Measurements from ENCODE around the gene KIF13A.
"Not testable (repeated sequence)": the region's sequence is repeated elsewhere in the genome, so short reads cannot be mapped to it uniquely, and the experiment has no call there.

KIF13A gene

DNA sequence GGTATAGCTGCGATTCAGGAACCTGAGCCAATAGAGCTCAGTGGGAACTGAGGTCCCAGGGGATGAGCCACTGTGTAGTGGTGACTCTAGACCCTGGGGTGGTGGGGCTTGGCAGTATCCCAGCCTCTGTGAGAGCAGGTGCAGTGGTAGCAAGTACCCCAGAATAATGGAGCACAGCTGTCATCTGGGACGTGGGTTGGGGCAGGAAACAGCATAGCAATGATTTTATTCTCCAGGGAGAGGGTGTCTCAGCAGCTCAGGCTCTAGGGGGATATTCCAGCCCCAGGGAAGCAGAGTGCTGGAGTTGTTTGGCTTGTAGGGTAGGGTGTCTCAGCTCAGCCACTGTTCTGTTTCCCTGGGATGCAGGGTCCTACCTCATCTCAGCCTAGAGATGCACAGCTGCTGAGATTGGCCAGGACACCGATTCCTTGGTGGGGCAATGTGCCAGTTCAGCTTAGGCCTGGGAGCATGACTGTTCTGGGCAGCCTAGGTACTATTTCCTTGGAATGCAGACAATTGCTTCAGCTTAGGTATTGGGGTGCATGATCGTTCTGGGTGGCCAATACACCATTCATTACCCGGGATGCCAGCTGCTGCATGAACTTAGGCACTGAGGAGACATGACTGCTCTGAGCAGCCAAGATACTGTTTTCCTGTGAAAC, 246.7 kb downstream of the KIF13A start:
- FAIRE-seq, result no peak
- DNase-seq (ENCODE audit: insufficient read length, low spot score), result no peak

DNA sequence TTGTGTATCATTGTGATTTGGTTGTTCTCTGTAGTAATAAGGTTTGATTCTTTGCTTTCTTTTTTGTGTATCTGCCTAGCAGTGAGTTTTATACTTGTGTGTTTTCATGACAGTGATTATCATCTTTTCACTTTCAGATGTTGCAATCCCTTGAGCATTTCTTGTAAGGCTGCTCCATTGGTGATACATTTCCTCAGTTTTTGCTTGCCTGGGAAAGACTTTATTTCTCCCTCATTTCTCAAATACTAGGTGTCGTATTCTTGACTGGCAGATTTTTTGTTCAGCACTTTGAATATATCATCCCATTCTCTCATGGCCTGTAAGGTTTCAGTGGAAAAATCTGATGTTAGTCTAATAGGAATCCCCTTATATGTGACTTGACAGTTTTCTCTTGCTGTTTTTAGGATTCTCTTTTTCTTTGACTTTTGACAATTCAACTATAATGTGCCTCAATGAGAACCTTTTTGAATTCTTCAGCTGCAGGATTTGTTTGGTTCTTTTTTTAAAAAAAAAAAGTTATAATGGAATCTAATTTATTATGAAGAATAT, 249.7 kb downstream of the KIF13A start:
- FAIRE-seq, result no peak

DNA sequence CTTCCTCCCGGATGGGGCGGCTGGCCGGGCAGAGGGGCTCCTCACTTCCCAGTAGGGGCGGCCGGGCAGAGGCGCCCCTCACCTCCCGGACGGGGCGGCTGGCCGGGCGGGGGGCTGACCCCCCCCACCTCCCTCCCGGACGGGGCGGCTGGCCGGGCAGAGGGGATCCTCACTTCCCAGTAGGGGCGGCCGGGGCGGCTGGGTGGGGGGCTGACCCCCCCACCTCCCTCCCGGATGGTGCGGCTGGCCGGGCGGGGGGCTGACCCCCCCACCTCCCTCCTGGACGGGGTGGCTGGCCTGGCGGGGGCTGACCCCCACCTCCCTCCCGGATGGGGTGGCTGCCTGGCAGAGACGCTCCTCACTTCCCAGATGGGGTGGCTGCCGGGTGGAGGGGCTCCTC, 252.1 kb downstream of the KIF13A start:
- not testable (repeated sequence) for DNase-seq (ENCODE audit: insufficient read length, low spot score); FAIRE-seq

More for the DNA sequence above, 249.7 kb downstream of the KIF13A start:
- DNase-seq (ENCODE audit: insufficient read length, low spot score), result no peak

DNA sequence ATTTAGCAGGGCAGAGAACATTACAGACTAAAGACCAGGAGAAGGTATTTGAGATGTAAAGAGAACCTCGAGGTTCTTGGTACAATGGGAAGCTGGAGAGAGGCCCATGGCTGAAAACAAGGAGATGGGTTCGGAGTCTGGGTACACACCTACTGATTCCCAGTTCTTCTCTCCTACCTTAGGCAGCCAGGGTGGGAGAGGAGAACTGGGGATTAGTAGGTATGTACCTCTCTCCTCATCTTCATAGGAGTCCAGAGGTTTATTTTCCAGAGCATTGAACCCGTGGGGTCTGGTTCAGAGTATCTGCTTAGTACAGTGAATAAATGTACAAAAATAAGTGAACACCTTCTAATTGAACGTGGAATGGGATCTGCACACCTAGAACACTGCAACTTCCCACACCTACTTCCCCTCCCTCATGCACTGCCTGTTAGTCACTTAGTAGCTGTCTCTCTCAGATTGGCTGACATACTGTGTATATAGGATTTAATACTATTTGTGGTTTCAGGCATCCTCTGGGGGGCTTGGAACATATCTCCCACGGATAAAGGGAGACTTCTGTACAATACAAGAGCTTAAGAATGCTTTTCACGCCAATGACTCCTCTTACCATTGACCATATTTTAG, 257.2 kb downstream of the KIF13A start:
- FAIRE-seq, result no peak

DNA sequence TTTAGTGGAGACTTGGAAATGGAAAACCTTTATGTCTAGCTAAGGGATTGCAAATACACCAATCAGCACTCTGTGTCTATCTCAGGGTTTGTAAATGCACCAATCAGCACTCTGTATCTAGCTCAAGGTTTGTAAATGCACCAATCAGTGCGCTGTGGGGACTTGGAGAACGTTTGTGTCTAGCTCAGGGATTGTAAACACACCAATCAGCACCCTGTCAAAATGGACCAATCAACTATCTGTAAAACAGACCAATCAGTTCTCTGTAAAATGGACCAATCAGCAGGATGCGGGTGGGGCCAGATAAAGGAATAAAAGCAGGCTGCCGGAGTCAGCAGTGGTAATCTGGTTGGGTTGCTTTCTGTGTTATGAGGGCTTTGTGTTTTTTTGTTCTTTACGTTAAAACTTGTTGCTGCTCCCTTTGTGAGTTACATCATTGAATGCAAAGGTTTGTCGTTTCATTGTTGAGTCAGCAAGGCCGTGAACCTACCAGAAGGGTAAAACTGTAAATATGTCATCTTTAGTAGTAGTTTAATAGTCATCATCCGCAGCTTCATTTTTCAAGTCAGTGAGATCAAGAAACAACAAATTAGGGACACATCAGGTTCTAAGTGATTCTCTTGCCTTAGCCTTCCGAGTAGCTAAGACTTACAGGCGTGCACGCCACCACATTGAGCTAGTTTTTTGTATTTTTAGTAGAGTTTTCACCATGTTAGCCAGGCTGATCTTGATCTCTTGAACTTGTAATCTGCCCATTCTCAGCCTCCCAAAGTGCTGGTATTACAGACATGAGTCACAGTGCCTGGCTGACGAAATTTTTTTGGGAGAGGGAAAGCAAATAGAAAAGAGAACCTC, 258.0 kb downstream of the KIF13A start:
- no peak for DNase-seq (ENCODE audit: insufficient read length, low spot score)

More for the DNA sequence above, 257.2 kb downstream of the KIF13A start:
- DNase-seq (ENCODE audit: insufficient read length, low spot score), result no peak

DNA sequence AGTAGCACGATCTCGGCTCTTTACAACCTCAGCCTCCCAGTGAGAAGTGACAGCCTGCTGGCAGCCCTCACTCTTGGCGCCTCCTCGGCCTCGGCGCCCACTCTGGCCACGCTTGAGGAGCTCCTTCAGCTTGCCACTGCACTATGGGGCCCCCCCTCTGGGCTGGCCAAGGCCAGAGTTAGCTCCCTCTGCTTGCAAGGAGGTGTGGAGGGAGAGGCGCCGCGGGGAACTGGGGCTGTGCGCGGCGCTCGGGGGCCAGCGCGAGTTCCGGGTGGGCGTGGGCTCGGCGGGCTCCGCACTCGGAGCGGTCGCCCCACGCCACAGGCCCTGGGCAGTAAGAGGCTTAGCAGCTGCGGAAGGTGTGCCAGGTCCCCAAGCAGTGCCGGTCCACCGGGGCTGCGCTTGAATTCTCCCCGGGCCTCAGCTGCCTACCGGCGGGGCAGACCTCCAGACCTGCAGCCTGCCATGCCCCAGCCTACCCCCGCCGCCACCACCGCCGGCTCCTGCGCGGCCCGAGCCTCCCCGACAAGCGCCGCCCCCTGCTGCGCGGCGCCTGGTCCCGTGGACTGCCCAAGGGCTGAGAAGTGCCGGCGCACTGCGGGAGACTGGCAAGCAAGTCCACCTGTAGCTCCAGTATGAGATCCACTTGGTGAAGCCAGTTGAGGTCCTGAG, 258.7 kb downstream of the KIF13A start:
- DNase-seq (ENCODE audit: insufficient read length, low spot score), result no peak

More for the DNA sequence above, 258.0 kb downstream of the KIF13A start:
- no peak for FAIRE-seq

DNA sequence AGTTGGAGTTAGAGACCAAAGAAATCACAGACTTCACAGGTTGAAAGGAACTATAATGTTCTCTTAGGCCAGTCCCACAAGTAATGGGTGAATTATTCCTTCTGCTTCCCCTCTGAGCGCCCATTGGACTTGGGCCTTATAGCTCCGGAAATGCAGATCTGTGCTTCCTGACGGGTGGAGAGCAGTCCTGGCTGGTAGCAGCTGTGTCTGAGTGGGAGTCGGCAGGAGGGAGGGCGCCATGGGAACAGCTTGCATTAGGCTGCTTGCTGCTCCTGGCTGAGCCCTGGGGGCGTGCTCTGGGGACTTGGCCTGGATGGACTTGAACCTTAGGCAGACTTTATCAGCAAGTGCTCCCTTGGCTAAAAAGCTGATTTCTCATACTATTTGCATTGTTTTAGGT, 262.4 kb downstream of the KIF13A start:
- DNase-seq (ENCODE audit: insufficient read length, low spot score) (no peak), FAIRE-seq (no peak)

More for the DNA sequence above, 258.7 kb downstream of the KIF13A start:
- FAIRE-seq, result no peak

DNA sequence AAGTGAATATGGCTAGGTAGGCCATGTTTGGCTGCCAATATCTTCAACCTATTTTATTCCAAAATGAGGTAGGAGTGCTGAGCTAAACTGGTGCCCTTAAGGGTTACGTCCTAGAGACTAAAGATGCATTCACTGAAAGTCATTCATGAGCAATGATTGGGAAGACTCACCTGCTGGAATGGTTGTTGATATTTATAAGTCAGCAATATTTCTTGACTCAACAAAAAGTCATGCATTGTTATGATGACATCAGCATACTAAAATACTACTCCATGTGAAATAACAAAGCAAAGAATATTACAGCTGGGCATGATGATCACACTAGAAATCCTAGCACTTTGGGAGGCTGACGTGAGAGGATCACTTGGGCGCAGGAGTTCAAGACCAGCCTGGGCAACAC, 263.1 kb downstream of the KIF13A start:
- DNase-seq (ENCODE audit: insufficient read length, low spot score) (no peak), FAIRE-seq (no peak)

DNA sequence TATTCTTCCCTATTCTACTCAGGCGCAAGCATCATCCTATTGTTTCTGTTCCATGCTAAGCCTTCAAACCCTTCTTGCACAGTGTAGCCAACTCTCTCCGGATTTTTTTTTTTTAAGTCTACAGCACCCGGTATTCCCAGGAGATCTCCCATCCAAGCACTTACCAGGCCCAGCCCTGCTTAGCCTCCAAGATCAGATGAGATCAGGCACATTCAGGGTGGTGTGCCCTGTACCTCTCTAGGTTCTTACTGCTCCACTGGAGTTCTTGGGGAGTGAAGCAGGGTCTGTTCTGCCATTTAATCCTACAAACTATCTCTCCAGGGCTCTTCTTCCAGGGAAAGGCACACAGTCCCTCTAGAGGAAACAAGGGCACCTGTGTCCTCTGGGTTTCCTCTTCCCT, 265.8 kb downstream of the KIF13A start:
- no peak for FAIRE-seq

DNA sequence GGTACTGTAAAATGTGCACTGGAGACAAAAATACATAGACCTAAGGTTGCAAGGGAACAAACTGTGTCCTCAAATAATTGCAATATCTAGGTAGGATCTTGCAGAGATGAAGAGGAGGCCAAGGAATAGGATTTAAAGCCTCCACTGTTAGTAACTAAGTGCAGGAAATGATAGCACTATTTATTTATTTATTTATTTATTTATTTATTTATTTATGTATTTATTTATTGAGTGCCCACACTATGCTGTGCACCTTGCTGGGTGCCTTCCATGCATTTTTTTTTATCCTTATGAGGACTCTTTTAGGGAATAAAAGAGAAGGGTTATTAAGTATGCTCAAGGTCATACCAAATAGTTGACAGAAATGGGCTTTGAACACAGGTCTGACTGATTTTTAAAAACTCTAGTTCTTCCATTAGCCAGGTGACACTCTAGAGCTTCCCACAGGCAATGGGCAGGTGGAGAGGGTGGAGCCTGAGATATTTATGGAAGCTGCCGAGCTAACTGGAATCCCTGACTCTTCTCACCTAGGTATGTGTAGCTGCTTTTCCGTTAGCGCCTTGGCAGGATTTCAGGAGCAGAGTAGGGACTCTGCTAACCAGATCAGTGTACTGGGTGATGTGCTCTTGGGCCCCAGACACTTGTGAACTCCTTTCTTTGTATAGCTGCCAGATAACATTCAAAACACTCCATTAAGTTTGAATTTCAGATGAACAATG, 268.0 kb downstream of the KIF13A start:
- FAIRE-seq, result no peak
- no peak for DNase-seq (ENCODE audit: insufficient read length, low spot score)

More for the DNA sequence above, 265.8 kb downstream of the KIF13A start:
- DNase-seq (ENCODE audit: insufficient read length, low spot score), result no peak

DNA sequence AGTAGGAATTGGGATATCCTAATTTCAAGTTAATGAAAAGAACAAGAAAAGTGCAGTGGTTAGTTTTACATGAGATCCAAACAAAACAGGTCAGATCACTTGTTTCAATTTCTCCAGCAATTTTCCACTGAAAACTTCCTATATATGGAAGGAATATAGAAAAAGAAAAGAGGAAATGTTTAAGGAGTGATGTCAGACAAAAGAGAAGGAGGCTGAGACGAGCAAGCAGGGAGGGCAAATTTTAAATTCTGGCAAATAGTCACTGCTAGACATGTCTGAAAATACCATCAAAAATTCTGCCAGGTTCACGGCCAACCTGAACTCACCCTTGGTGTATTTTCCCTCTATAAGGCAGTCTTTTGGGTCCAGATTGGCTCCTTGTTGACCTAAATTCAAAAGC, 271.2 kb downstream of the KIF13A start:
- FAIRE-seq (no peak), DNase-seq (ENCODE audit: insufficient read length, low spot score) (no peak)

DNA sequence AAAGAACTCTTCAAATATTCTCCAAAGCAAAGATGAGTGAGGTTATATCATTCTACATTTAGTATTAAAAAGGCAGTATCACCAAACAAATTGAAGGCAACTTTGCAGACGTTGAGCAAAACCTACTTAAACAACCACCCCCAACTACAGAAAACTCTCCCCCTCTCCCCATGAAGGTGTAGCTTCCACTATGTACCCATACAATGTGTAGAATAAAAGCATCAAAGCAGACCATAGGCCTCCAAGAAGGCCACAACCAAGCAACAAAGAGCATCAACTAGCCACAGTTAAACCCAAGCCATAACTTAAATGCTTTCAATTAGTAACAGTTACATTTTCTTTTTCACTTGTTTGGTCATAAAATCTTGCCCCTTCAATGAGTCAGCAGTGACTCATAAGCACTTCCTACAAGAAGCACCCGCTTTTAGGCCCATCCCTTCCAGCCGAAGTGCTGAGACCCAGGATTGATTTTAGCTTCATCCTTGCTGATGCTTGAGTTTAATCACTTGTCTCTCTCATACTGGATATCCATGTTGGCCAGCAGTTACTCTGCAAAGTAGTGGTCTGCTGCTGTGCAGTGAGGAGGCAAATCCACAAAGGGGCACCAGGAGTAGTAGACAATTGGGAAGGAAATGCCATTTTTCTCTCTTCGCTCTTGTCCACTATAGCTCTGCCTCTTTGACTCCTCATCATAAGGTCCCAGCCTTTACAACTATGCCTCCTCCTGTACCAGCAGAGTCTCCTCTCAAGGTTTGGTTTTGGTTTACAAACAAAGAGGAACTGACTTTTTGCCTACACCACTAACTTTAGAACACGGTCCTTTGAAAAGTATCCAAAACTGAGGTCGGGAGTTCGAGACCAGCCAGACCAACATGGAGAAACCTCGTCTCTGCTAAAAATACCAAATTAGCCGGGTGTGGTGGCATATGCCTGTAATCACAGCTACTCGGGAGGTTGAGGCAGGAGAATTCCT, 272.3 kb downstream of the KIF13A start:
- peak; percentile 11 for FAIRE-seq

DNA sequence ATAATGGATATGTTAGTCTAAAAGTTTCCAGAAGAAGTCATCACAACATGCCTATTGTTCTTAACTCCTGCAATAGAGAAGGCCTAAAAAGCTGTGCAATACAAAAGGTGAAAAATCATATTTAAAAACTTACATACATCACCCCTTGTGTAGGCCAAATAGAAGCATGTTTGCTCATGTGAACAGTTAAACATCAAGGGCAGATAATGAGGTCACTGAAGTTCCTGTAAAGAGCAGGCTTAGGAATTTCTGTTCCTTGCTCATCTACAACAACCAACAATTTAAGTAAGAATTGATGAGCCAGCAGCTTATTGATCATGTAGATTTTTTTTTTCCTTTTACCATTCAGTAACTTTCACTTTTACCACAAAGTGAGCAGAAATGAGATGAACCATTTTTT, 273.3 kb downstream of the KIF13A start:
- no peak for DNase-seq (ENCODE audit: insufficient read length, low spot score)
- no peak for FAIRE-seq

More for the DNA sequence above, 272.3 kb downstream of the KIF13A start:
- no peak for DNase-seq (ENCODE audit: insufficient read length, low spot score)

DNA sequence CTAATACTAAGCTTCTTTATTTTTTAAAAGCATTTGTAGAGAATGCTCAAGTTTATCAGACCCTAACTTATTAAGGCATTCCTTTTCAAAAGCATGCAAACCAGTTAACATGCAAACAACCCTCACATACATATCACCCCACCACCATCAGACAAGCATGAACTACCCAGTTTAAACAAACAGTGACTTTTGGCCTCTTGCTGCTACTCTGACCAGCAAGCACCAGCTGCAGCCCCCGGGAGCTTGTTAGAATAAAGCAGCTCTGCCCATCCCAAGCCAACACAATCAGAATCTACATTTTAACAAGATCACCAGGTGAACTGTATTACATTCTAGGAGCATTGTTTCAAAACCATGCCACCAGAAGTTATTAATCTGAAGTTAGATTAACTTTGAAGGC, 274.9 kb downstream of the KIF13A start:
- no peak for FAIRE-seq
- DNase-seq (ENCODE audit: insufficient read length, low spot score), result no peak

DNA sequence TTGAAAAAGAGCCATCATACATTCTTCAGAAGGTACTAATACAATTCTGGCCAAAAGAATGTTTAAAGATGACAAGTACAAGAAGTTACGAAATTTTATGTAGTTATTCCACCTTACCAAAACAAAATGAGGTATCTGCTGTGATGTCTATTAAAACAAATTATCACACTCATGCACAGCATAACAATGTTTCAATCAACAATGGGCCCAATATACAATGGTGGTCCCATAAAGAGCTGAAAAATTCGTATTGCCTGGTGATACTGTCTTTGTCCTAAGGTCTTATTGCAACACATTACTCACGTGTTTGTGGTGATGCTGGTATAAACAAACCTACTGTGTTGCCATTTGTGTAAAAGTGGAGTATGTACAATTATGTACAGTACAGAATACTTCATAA, 277.1 kb downstream of the KIF13A start:
- DNase-seq (ENCODE audit: insufficient read length, low spot score) (no peak), FAIRE-seq (no peak)

DNA sequence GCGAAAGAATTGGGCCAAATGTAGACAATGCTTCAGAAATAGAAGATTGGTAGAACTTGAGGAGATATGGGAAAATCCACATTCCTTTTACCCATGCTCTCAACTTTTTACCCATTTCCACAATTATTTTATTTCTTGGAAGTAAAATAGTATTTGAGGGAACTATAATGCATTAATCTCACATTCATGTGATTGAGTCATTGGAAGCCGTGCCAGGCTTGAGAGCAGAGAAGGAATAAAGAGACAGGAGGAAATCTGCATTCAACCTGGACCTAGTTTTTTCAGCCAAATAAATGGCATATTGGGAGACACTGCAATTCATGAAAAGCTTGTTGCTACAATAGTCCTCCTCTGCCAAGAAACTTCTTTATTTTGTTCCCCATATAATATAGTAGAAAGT, 278.0 kb downstream of the KIF13A start:
- no peak for FAIRE-seq
- no peak for DNase-seq (ENCODE audit: insufficient read length, low spot score)

Data from GM19239 (cell line).